ENCODE measurements around the gene LYVE1. TPM values are rescaled to one million over a fixed set of nuclear protein-coding genes. Genes with fewer than 3 reads are reported as not detected.

LYVE1 gene
- total RNA-seq, 4 donors from 2014 or later, result 0.42 to 66.8 (median 21.6) TPM

DNA sequence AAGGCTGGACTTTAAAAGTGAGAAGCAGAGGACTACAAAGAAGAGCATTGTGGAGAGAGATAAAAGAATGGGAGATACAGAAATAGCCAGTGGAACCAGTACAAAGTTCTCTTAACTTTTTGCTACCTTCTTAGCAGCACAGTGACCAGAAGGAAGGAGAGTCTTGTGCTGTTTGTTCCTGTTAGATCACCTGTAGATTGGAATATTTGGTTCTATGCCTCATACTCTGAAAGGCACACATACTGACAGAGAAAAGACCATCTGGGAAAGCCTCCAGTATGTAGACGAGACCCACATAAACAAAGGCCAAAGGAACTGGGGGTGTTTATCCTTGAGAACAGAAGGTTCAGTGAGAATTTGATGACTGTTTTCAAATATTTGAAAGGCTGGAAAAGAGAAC, 46.2 kb downstream of the LYVE1 start:
- intact Hi-C loops (cut with DNase I), result no loop called here
- Histone ChIP-seq H3K27me3 (no peaks in the 10 kb centered on the region), H3K27ac (peak overlapping the region; percentile 64 to 86 (median 74)), H3K36me3 (peaks cover 0 to 74% (median 5%) of the 10 kb centered on the region in 3 donors), H3K4me3 (no peak overlapping the region), H3K4me1 (peaks cover 0 to 72% (median 11%) of the 10 kb centered on the region in 3 donors), H3K9me3 (no peaks in the 10 kb centered on the region)
- WGBS, 2 donors, result 44 to 50% methylated on average over 1 of the region's 1 CpG
- TF ChIP-seq POLR2A (IDR thresholded peaks at IDR 0.05), result no peak
- no peak for DNase-seq

DNA sequence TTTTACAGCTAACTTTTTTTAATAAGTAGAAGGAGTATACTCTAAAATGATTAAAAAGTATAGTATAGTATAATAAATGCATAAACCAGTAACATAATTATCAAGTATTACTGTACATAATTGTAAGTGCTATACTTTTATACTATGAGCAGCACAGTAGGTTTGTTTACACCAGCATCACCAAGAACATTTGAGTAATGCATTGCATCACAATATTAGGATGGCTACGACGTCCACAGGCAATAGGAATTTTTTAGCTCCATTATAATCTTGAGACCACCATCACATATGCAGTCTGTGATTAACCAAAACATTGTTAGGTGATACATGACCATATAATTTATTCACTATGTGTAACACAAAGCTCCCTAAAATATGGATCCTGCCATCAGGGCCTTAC, 47.9 kb downstream of the LYVE1 start:
- Histone ChIP-seq H3K9me3 (no peaks in the 10 kb centered on the region), H3K4me3 (no peak overlapping the region), H3K36me3 (peaks cover 0 to 70% (median 5%) of the 10 kb centered on the region in 3 donors), H3K27ac (peak overlapping the region in 1 of 4 donors; percentile 86), H3K4me1 (peaks cover 0 to 58% (median 11%) of the 10 kb centered on the region in 3 donors), H3K27me3 (no peaks in the 10 kb centered on the region)
- TF ChIP-seq POLR2A (IDR thresholded peaks at IDR 0.05), result no peak
- TF ChIP-seq, protein P1, sequence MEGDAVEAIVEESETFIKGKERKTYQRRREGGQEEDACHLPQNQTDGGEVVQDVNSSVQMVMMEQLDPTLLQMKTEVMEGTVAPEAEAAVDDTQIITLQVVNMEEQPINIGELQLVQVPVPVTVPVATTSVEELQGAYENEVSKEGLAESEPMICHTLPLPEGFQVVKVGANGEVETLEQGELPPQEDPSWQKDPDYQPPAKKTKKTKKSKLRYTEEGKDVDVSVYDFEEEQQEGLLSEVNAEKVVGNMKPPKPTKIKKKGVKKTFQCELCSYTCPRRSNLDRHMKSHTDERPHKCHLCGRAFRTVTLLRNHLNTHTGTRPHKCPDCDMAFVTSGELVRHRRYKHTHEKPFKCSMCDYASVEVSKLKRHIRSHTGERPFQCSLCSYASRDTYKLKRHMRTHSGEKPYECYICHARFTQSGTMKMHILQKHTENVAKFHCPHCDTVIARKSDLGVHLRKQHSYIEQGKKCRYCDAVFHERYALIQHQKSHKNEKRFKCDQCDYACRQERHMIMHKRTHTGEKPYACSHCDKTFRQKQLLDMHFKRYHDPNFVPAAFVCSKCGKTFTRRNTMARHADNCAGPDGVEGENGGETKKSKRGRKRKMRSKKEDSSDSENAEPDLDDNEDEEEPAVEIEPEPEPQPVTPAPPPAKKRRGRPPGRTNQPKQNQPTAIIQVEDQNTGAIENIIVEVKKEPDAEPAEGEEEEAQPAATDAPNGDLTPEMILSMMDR (IDR thresholded peaks at IDR 0.05), result no peak
- no peak for DNase-seq
- WGBS, 2 donors, result 83 to 84% methylated on average over 2 of the region's 2 CpGs
- intact Hi-C loops (cut with DNase I), result no loop called here

DNA sequence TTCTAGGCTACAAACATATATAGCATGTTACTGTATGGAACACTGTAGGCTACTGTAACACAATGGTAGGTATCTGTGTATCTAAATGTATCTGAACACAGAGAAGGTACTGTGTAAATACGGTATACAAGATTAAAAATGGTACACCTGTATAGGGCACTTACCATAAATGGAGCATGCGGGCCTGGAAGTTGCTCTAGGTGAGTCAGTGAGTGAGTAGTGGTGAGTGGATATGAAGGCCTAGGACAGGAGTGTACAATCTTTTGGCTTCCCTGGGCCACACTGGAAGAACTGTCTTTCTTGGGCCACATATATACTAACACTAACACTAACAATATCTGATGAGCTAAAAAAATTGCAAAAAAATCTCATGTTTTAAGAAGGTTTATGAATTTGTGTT, 48.8 kb downstream of the LYVE1 start:
- peaks cover 0 to 72% (median 5%) of the 10 kb centered on the region in 3 donors for H3K36me3 ChIP-seq
- H3K4me3 ChIP-seq, result no peak overlapping the region
- intact Hi-C loops (cut with DNase I), result no loop called here
- H3K9me3 ChIP-seq, result no peaks in the 10 kb centered on the region
- H3K27me3 ChIP-seq, result no peaks in the 10 kb centered on the region
- H3K4me1 ChIP-seq, result peaks cover 2 to 56% (median 11%) of the 10 kb centered on the region in 3 donors
- TF ChIP-seq POLR2A (IDR thresholded peaks at IDR 0.05), result no peak
- TF ChIP-seq, protein P1 (IDR thresholded peaks at IDR 0.05), result no peak
- WGBS, 2 donors, result 83 to 87% methylated on average over 2 of the region's 2 CpGs
- no peak for DNase-seq
- peak overlapping the region in 1 of 4 donors; percentile 66 for H3K27ac ChIP-seq

DNA sequence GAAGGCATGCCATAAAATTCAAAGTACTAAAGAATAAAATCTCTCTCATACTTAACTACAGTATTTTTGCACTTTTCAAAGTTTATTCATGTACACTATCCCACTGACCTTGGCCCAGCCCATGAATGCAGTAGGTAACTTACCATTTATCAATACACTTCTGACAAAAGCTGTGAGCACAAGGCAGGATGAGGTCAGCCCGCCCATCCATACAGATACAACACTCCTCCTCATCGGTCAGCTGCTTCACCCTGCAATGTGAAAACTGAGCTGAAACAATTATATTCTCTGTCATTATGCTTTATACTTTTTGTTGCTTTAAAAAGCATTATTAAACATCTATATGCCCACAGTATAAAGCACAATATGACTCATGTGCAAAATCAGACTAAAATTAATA, 49.6 kb downstream of the LYVE1 start:
- Histone ChIP-seq H3K4me1 (peaks cover 9 to 56% (median 10%) of the 10 kb centered on the region in 3 donors), H3K4me3 (no peak overlapping the region), H3K27ac (peak overlapping the region in 3 of 4 donors; percentile 27 to 66 (median 28)), H3K9me3 (no peaks in the 10 kb centered on the region), H3K27me3 (no peaks in the 10 kb centered on the region), H3K36me3 (peaks cover 0 to 68% (median 5%) of the 10 kb centered on the region in 3 donors)
- TF ChIP-seq POLR2A (IDR thresholded peaks at IDR 0.05), result no peak
- TF ChIP-seq, protein P1 (IDR thresholded peaks at IDR 0.05), result no peak
- no peak for DNase-seq
- WGBS, 2 donors, result 87 to 91% methylated on average over 2 of the region's 2 CpGs
- intact Hi-C loops (cut with DNase I), result no loop called here

DNA sequence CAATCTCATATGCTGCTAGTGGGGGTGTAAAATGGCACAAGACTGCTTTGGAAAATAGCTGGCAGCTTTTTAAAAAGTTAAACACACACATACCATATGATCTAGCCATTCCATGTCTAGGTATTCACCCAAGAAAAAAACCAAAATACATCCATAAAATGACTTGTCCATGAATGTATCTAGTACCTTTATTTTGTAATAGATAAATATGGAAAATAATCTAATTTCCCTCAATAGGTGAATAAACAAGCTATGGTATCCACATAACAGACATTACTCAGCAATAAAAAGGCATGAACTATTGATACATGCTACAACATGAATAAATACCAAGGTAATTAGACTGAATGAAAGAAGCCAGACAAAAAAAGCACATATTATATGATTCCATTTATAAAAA, 50.3 kb downstream of the LYVE1 start:
- Histone ChIP-seq H3K4me3 (no peak overlapping the region), H3K27me3 (no peaks in the 10 kb centered on the region), H3K36me3 (peaks cover 0 to 69% (median 5%) of the 10 kb centered on the region in 3 donors), H3K4me1 (peaks cover 6 to 48% (median 9%) of the 10 kb centered on the region in 3 donors), H3K27ac (peak overlapping the region in 3 of 4 donors; percentile 28 to 66 (median 45)), H3K9me3 (no peaks in the 10 kb centered on the region)
- no peak for TF ChIP-seq POLR2A (IDR thresholded peaks at IDR 0.05)
- TF ChIP-seq, protein P1 (IDR thresholded peaks at IDR 0.05), result no peak
- intact Hi-C loops (cut with DNase I), result no loop called here
- no peak for DNase-seq

DNA sequence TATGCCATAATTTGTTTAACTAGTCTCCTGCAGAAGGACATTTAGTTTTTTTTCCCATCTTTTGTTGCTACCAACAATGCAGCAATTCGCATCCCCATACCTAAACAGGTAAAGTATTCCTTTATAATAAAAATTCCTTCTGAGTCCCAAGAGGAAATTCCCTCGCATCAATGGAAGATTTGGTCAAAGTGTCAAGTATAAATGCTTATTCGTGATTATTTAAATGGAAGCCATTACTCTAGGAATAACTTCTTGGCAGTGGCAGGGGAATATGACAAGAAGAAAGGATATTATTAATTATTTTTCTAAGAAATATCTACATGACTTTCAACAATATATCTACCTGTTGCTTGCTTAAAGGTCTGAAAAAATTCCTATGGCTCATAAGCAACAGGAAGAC, 53.0 kb downstream of the LYVE1 start:
- Histone ChIP-seq H3K27ac (no peak overlapping the region), H3K36me3 (peaks cover 0 to 60% (median 5%) of the 10 kb centered on the region in 3 donors), H3K4me3 (no peak overlapping the region), H3K4me1 (peaks cover 0 to 29% (median 9%) of the 10 kb centered on the region in 3 donors), H3K9me3 (no peaks in the 10 kb centered on the region), H3K27me3 (no peaks in the 10 kb centered on the region)
- no peak for DNase-seq
- intact Hi-C loops (cut with DNase I), result no loop called here
- TF ChIP-seq, protein P1 (IDR thresholded peaks at IDR 0.05), result no peak
- no peak for TF ChIP-seq POLR2A (IDR thresholded peaks at IDR 0.05)
- WGBS, 2 donors, result 83 to 94% methylated on average over 3 of the region's 3 CpGs

Data from esophagus squamous epithelium (tissue), 5 donors.